Central memory CD8-positive, alpha-beta T cell (primary cell): Measurements from ENCODE around the gene TPI1.

Experiments
- ATAC-seq: fragments of 150-1000 bp; cut with Tn5 transposase; replicated peaks from 2 replicates; pipeline ENCODE4 v1.10.0; 2022; ENCODE audit warnings: mild to moderate bottlenecking, moderate FRiP score, moderate number of reproducible peaks; ENCODE audit not compliant: poor library complexity, severe bottlenecking; ENCODE audit errors: extremely low read depth
- DNase-seq, 2 donors: peaks; one replicate each; pipeline ENCODE4 v3.0.0; 2021; ENCODE audit warnings: low spot score in 2 of 2
- H3K27ac Mint-ChIP-seq: one replicate; pipeline ENCODE4 v1.8.0; 2022; ENCODE audit warnings: low read depth, mild to moderate bottlenecking, moderate library complexity, mixed read lengths
- H3K27me3 Mint-ChIP-seq: one replicate; pipeline ENCODE4 v1.8.0; 2022; ENCODE audit warnings: mixed read lengths
- H3K36me3 Mint-ChIP-seq: one replicate; pipeline ENCODE4 v1.8.0; 2022; ENCODE audit warnings: mild to moderate bottlenecking, moderate library complexity, mixed read lengths; ENCODE audit not compliant: insufficient read depth
- H3K4me1 Mint-ChIP-seq: one replicate; pipeline ENCODE4 v1.8.0; 2022; ENCODE audit warnings: mixed read lengths
- H3K4me3 Mint-ChIP-seq: one replicate; pipeline ENCODE4 v1.8.0; 2022; ENCODE audit warnings: mild to moderate bottlenecking, moderate library complexity, mixed read lengths
- H3K9me3 Mint-ChIP-seq: one replicate; pipeline ENCODE4 v1.8.0; 2022; ENCODE audit warnings: mixed read lengths

The TPI1 gene

GRCh38 chr12:6867413-6868210 is at the start of gene TPI1:
TSS of gene TPI1 (plus strand) at chr12:6867531. CDS start at chr12:6867567, 36 bp downstream.
- H3K36me3 Mint-ChIP-seq: peaks cover 30% of the 10 kb centered on the region

DNA sequence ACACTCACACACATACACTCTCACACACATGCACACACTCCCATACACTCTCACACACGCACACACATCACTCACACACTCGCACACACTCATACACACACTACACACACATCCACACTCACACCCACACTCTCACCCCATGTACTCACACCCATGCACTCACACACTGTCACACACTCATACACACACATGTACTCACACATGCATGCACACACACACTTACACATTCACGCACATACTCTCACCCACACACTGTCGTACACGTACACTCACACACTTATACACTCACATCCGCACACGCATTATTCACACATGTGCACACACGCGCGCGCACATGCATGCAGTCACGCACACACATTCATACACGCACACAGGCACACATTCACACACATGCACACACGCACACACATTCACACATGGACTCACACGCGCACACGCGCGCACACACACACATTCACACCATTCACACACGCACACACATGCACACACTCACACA is 49.6 kb upstream of the TPI1 start:
- Mint-ChIP-seq H3K9me3 (no peaks in the 10 kb centered on the region), H3K4me1 (no peaks in the 10 kb centered on the region), H3K27me3 (peaks cover 11% of the 10 kb centered on the region)

More at GRCh38 chr12:6867413-6868210, at the start of gene TPI1:
- Mint-ChIP-seq H3K27ac (peak within 1 kb of the TSS; percentile 84), H3K4me3 (peak within 1 kb of the TSS; percentile 84), H3K9me3 (no peaks in the 10 kb centered on the region), H3K27me3 (no peaks in the 10 kb centered on the region), H3K4me1 (peaks cover 45% of the 10 kb centered on the region)
- peak; percentile 72 for ATAC-seq
- peak; percentile 38 to 49 for DNase-seq

GRCh38 chr12:6818222-6818621 is 49.1 kb upstream of the TPI1 start:
- ATAC-seq: no peak
- peaks cover 1% of the 10 kb centered on the region for H3K36me3 Mint-ChIP-seq
- DNase-seq: no peak
- H3K27ac Mint-ChIP-seq: no peak overlapping the region
- peaks cover 17% of the 10 kb centered on the region for H3K27me3 Mint-ChIP-seq
- H3K9me3 Mint-ChIP-seq: no peaks in the 10 kb centered on the region
- H3K4me1 Mint-ChIP-seq: no peaks in the 10 kb centered on the region
- no peak overlapping the region for H3K4me3 Mint-ChIP-seq

More for the DNA sequence above, 49.6 kb upstream of the TPI1 start:
- peaks cover 1% of the 10 kb centered on the region for H3K36me3 Mint-ChIP-seq
- DNase-seq: no peak
- no peak overlapping the region for H3K4me3 Mint-ChIP-seq
- ATAC-seq: no peak
- no peak overlapping the region for H3K27ac Mint-ChIP-seq

DNA sequence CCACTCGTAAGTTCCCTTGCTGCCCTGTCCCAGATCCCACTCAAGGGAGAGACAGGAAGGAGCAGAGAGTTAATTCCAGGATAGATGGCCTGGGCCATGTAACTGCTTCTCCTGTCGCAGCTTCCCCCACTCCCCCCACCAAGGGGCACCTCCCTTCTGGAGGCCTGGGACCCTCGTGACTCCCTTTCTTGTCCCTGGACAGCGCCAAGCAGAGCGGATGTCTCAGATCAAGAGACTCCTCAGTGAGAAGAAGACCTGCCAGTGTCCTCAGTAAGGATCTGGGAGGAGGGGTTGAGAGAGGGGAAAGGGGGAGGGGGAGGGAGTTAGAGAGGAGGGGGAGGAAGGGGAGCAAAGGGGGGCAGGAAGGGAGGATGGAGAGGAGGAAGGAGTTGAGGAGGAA is 48.7 kb upstream of the TPI1 start:
- Mint-ChIP-seq H3K4me3 (no peak overlapping the region), H3K36me3 (peaks cover 1% of the 10 kb centered on the region), H3K9me3 (no peaks in the 10 kb centered on the region), H3K27ac (no peak overlapping the region), H3K4me1 (no peaks in the 10 kb centered on the region), H3K27me3 (peaks cover 21% of the 10 kb centered on the region)
- no peak for DNase-seq
- ATAC-seq: no peak

DNA sequence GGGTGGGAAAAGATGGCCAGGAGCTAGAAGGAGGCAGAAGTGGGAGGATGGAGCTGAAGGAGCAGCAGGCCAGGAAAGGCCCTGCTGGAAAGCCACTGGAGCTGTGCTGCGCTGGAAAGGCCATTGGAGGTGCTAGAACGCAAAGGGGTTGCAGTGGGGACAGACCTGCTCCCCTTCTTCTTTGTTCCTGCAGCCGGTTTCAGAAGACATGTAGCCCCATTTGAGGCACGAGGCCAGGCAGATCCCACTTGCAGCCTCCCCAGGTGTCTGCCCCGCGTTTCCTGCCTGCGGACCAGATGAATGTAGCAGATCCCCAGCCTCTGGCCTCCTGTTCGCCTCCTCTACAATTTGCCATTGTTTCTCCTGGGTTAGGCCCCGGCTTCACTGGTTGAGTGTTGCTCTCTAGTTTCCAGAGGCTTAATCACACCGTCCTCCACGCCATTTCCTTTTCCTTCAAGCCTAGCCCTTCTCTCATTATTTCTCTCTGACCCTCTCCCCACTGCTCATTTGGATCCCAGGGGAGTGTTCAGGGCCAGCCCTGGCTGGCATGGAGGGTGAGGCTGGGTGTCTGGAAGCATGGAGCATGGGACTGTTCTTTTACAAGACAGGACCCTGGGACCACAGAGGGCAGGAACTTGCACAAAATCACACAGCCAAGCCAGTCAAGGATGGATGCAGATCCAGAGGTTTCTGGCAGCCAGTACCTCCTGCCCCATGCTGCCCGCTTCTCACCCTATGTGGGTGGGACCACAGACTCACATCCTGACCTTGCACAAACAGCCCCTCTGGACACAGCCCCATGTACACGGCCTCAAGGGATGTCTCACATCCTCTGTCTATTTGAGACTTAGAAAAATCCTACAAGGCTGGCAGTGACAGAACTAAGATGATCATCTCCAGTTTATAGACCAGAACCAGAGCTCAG is 48.0 kb upstream of the TPI1 start:
- DNase-seq (no peak), ATAC-seq (no peak)
- Mint-ChIP-seq H3K4me1 (no peaks in the 10 kb centered on the region), H3K36me3 (peaks cover 1% of the 10 kb centered on the region), H3K4me3 (no peak overlapping the region), H3K27ac (no peak overlapping the region), H3K9me3 (no peaks in the 10 kb centered on the region), H3K27me3 (peaks cover 28% of the 10 kb centered on the region)

- Mint-ChIP-seq H3K27ac (no peak overlapping the region), H3K27me3 (peaks cover 36% of the 10 kb centered on the region), H3K9me3 (no peaks in the 10 kb centered on the region), H3K4me3 (no peak overlapping the region), H3K36me3 (peaks cover 1% of the 10 kb centered on the region), H3K4me1 (peaks cover 3% of the 10 kb centered on the region)
- no peak for DNase-seq
- ATAC-seq: no peak
Measured at GRCh38 chr12:6820166-6820565, 47.2 kb upstream of the TPI1 start.

DNA sequence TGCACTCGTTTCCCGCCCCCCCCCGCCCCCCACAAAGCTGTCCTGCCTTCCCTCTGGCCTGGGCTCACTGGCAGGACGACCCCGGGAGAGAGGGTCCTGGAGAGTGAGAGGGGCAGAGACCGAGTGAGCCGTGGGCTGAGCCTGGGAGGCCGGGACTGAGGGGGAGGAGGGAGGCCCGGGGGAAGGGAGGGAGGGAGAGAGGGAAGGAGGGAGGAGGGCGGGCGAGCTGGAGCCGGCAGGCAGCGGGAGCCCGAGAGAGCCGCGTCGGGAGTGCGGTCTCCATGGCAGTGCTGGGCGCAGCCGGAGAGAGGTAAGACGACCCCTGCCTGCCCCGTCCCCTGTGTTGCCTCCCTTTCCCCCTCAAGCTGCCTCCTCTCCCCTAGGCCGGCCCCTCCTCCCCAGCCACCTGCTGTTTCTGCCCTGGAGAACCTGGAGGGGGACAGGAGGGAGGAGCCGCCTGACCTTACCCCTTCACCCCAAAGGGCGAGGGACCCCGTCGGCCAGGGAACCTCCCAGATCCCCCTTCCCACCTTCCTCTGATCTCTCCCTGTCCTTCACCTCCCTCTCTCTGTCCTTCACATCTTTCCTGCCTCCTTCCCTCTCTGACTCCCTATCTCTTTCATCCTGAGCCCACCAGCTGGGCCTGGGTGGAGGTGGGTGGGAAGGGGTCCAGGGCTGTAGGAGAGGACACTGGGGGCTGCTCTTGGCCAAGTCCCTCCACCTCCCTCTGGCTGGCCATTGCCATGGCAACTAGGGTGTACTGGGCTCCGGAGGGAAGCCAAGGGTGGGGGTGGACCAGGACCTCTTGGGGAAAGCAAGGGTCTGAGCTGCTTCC is 45.5 kb upstream of the TPI1 start, which contains the start of gene GPR162:
TSS of gene GPR162 (plus strand) at position 231 of the 835 bp plus-strand sequence. CDS start 2,078 bp downstream, outside the sequence.
- Mint-ChIP-seq H3K9me3 (no peaks in the 10 kb centered on the region), H3K36me3 (peaks cover 8% of the 10 kb centered on the region), H3K27ac (peak within 1 kb of the TSS; percentile 47), H3K27me3 (peaks cover 52% of the 10 kb centered on the region), H3K4me1 (peaks cover 10% of the 10 kb centered on the region), H3K4me3 (peak within 1 kb of the TSS; percentile 42)
- ATAC-seq: no peak
- DNase-seq: no peak

- ATAC-seq (no peak), DNase-seq (no peak)
- Mint-ChIP-seq H3K27ac (no peak overlapping the region), H3K4me1 (peaks cover 16% of the 10 kb centered on the region), H3K4me3 (peak overlapping the region; percentile 42), H3K36me3 (peaks cover 11% of the 10 kb centered on the region), H3K9me3 (no peaks in the 10 kb centered on the region), H3K27me3 (peaks cover 60% of the 10 kb centered on the region)
Measured at GRCh38 chr12:6822426-6823135, 44.8 kb upstream of the TPI1 start.

- Mint-ChIP-seq H3K4me1 (peaks cover 24% of the 10 kb centered on the region), H3K27ac (no peak overlapping the region), H3K9me3 (no peaks in the 10 kb centered on the region), H3K4me3 (no peak overlapping the region), H3K36me3 (peaks cover 11% of the 10 kb centered on the region), H3K27me3 (peaks cover 69% of the 10 kb centered on the region)
- no peak for DNase-seq
- no peak for ATAC-seq
Measured at GRCh38 chr12:6823182-6824084, 43.9 kb upstream of the TPI1 start.

DNA sequence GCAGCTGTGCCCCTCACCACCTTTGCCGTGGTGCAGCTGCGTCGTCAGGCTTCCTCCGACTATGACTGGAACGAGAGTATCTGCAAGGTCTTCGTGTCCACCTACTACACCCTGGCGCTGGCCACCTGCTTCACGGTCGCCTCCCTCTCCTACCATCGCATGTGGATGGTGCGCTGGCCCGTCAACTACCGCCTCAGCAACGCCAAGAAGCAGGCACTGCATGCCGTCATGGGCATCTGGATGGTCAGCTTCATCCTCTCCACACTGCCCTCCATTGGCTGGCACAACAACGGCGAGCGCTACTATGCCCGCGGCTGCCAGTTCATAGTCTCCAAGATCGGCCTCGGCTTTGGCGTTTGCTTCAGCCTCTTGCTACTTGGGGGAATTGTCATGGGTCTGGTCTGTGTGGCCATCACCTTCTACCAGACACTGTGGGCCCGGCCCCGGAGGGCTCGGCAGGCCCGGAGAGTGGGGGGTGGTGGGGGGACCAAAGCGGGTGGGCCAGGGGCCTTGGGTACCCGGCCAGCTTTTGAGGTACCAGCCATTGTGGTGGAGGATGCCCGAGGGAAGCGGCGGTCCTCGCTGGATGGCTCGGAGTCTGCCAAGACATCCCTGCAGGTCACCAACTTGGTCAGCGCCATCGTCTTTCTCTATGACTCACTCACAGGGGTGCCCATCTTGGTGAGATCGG is 43.1 kb upstream of the TPI1 start:
- Mint-ChIP-seq H3K27ac (no peak overlapping the region), H3K9me3 (no peaks in the 10 kb centered on the region), H3K4me3 (no peak overlapping the region), H3K4me1 (peaks cover 29% of the 10 kb centered on the region), H3K27me3 (peaks cover 76% of the 10 kb centered on the region), H3K36me3 (peaks cover 15% of the 10 kb centered on the region)
- DNase-seq (no peak), ATAC-seq (no peak)
